ENCODE results near the gene CHRDL2.
A peak's percentile ranks its signal among the peaks of the same experiment; 100 is the strongest.

CHRDL2 gene

DNA sequence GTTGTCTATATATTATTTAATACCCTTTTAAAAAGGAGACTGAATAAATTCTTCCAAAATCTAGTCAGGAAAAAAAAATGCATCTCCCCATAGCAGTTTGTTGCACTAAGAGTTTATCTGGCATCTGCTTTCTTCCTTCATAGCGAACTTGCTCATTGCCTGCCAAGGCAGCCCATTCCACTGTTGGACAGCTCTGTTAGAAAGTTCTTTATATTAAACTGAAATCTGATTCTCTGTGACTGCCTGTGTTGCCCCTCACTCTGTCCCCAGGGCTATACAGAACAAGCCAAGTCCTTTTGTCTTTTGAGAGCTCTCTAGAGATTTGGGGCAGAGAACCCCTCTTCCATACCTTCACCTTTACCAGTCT, 3.3 kb upstream of the CHRDL2 start:
- TF ChIP-seq FOXP2 (optimal IDR thresholded peaks at IDR 0.05; ENCODE audit: borderline replicate concordance, extremely low read depth, extremely low read length, insufficient read depth): no peak
- TF ChIP-seq, protein P1, sequence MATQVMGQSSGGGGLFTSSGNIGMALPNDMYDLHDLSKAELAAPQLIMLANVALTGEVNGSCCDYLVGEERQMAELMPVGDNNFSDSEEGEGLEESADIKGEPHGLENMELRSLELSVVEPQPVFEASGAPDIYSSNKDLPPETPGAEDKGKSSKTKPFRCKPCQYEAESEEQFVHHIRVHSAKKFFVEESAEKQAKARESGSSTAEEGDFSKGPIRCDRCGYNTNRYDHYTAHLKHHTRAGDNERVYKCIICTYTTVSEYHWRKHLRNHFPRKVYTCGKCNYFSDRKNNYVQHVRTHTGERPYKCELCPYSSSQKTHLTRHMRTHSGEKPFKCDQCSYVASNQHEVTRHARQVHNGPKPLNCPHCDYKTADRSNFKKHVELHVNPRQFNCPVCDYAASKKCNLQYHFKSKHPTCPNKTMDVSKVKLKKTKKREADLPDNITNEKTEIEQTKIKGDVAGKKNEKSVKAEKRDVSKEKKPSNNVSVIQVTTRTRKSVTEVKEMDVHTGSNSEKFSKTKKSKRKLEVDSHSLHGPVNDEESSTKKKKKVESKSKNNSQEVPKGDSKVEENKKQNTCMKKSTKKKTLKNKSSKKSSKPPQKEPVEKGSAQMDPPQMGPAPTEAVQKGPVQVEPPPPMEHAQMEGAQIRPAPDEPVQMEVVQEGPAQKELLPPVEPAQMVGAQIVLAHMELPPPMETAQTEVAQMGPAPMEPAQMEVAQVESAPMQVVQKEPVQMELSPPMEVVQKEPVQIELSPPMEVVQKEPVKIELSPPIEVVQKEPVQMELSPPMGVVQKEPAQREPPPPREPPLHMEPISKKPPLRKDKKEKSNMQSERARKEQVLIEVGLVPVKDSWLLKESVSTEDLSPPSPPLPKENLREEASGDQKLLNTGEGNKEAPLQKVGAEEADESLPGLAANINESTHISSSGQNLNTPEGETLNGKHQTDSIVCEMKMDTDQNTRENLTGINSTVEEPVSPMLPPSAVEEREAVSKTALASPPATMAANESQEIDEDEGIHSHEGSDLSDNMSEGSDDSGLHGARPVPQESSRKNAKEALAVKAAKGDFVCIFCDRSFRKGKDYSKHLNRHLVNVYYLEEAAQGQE (IDR thresholded peaks at IDR 0.05; ENCODE audit: insufficient read depth in 1 of 2, low read depth in 2 of 2, low read length in 2 of 2): peak in 1 of 2 experiments; percentile 26; a peak in 1 of 4 replicates
- TF ChIP-seq SIN3A (IDR thresholded peaks at IDR 0.05; ENCODE audit: borderline replicate concordance, insufficient read depth, low read length): no peak

DNA sequence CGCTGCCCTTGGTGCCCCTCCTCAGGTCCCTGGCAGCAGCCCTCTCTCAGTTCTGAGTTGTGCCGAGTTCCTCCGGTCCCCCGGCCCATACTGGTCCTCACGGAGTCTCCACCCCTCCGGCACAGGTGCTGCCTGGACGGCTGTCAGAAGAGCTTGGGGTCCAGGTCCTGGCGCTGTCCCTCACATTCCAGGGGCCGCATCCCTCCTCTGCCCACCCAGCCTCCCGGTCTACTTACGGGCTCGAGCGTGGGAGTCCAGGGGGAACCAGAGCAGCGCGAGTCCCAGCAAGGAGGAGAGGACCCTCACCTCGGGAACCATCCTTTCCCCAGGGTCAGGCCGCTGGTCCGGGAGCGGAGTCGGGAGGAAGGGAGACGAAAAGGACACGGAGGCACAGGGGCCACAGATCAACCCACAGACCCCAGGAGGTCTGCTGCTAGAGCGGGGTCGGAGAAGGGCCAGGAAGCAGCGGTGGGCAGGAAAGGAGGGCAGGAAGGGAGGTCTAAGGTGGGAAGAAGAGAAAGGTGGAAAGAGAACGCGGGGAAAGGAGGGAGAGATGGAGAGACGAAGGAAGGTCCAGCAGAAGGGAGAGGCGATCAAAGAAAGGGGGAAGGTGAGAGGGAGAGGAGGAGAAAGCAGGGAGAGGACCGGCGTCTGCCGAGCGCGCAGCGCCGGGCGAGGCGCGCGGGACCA, 510 bp downstream of the CHRDL2 start:
- TF ChIP-seq SIN3A (IDR thresholded peaks at IDR 0.05; ENCODE audit: borderline replicate concordance, insufficient read depth, low read length) (no peak), POLR2AphosphoS5 (IDR thresholded peaks at IDR 0.05; ENCODE audit: low read depth, low read length) (no peak), TAF1 (IDR thresholded peaks at IDR 0.05; ENCODE audit: borderline replicate concordance, insufficient read depth, low read length) (no peak), FOXP2 (optimal IDR thresholded peaks at IDR 0.05; ENCODE audit: borderline replicate concordance, extremely low read depth, extremely low read length, insufficient read depth) (no peak)
- TF ChIP-seq, protein P1 (IDR thresholded peaks at IDR 0.05; ENCODE audit: insufficient read depth in 1 of 2, low read depth in 2 of 2, low read length in 2 of 2): no peak

DNA sequence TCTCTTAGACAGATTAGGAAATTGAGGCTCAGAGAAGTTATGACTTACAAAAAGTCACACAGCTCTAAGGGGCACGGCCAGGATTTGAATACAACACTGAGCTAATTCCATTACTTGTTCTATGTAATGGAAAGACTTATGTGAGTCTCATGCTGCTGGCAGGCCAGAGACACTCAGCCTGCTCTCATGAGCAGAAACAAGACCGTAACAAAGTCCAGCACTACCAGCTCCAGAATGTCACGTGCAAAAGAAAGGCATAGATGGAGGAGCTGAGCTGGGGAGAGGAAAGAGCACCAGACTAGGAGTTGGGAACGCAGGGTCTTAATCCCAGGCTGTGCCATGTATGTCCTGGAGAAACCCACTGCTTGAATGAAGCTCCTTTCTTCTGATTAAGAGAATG, 1.8 kb downstream of the CHRDL2 start:
- TF ChIP-seq POLR2AphosphoS5 (IDR thresholded peaks at IDR 0.05; ENCODE audit: low read depth, low read length) (no peak), SIN3A (IDR thresholded peaks at IDR 0.05; ENCODE audit: borderline replicate concordance, insufficient read depth, low read length) (no peak), TAF1 (IDR thresholded peaks at IDR 0.05; ENCODE audit: borderline replicate concordance, insufficient read depth, low read length) (no peak), FOXP2 (optimal IDR thresholded peaks at IDR 0.05; ENCODE audit: borderline replicate concordance, extremely low read depth, extremely low read length, insufficient read depth) (no peak)

DNA sequence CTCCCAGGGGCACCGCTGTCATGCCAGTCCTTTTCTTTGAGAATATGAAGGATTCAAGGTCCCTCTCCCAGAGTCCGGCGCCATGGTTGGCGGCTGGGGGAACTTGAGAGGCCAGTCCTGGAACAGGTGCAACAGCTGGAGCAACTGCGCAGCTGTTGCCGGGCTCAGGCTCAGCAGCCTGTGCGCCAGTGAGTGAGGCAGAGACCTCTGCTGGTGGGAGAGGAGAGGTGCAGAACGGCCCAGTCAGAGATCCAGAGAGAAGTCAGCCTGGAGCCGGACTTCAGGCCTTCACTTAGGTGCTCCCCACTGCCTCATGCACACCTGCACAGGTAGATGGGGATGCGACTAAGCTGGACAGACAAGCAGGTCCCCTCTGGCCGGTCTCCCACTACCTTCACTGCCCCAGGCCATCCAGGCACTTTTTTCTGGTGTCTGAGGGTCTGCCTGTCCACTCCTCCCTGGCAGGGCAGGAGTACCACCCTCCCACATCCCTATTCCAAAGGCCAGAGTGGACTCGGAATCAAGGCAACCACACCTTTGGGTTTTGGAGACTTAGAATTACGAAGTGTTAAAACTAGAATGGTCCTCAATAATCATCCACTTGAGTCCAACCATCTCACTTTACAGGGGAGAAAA, 4.6 kb downstream of the CHRDL2 start:
- TF ChIP-seq POLR2AphosphoS5 (IDR thresholded peaks at IDR 0.05; ENCODE audit: low read depth, low read length) (no peak), FOXP2 (optimal IDR thresholded peaks at IDR 0.05; ENCODE audit: borderline replicate concordance, extremely low read depth, extremely low read length, insufficient read depth) (peak; percentile 65), TAF1 (IDR thresholded peaks at IDR 0.05; ENCODE audit: borderline replicate concordance, insufficient read depth, low read length) (no peak)

DNA sequence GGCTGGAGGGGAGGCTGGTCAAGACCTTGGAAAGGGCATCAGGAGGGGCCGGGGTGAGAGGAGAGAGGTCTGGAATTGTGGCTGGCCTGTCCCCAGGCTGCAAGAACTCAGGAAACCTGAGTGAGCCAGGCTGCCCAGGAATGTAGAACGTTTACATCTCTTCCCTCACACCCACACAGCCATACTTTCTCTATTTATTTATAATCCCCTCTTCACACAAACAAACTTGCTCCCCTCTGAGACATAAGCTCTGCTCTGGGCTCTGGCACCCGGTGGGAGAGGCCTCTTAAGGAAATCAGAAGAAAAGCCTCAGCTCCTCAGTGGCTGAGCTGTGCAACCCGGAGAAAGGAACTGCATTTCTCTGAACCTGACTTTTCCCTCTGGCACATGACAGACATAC, 5.5 kb downstream of the CHRDL2 start:
- TF ChIP-seq SIN3A (IDR thresholded peaks at IDR 0.05; ENCODE audit: borderline replicate concordance, insufficient read depth, low read length) (no peak), FOXP2 (optimal IDR thresholded peaks at IDR 0.05; ENCODE audit: borderline replicate concordance, extremely low read depth, extremely low read length, insufficient read depth) (no peak), POLR2AphosphoS5 (IDR thresholded peaks at IDR 0.05; ENCODE audit: low read depth, low read length) (no peak), TAF1 (IDR thresholded peaks at IDR 0.05; ENCODE audit: borderline replicate concordance, insufficient read depth, low read length) (no peak)
- TF ChIP-seq, protein P1 (IDR thresholded peaks at IDR 0.05; ENCODE audit: insufficient read depth in 1 of 2, low read depth in 2 of 2, low read length in 2 of 2): no peak

DNA sequence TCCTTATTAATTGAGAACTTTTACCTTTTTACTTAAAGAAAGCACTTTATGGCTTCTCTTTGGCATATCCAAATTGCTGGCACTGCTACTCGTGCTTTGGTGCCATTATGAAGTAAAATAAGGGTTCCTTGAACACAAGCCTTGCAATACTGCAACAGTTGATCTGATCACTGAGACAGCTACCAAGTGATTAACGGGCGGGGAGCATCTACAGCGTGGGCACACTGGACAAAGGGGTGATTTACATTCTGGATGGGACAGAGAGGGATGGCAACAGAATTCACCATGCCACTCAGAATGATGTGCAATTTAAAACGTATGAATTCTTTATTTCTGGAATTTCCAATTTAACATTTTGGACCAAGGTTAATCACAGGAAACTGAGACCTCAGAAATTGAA, 7.7 kb downstream of the CHRDL2 start:
- TF ChIP-seq FOXP2 (optimal IDR thresholded peaks at IDR 0.05; ENCODE audit: borderline replicate concordance, extremely low read depth, extremely low read length, insufficient read depth) (no peak), POLR2AphosphoS5 (IDR thresholded peaks at IDR 0.05; ENCODE audit: low read depth, low read length) (no peak), SIN3A (IDR thresholded peaks at IDR 0.05; ENCODE audit: borderline replicate concordance, insufficient read depth, low read length) (no peak), TAF1 (IDR thresholded peaks at IDR 0.05; ENCODE audit: borderline replicate concordance, insufficient read depth, low read length) (no peak)
- TF ChIP-seq, protein P1 (IDR thresholded peaks at IDR 0.05; ENCODE audit: insufficient read depth in 1 of 2, low read depth in 2 of 2, low read length in 2 of 2): no peak

All from PFSK-1 (cell line).